ENCODE results near the gene MTREX. TPM values are rescaled to one million over a fixed set of nuclear protein-coding genes. Genes with fewer than 3 reads are reported as not detected.

MTREX gene
- total RNA-seq, 1 experiment from 2014 or later: 102 TPM

GRCh38 chr5:55413644-55414043 is 105.9 kb downstream of the MTREX start:
- in situ Hi-C loops (cut with HindIII; ENCODE audit: low sequenced_read_pairs): no loop called here
- no peak for DNase-seq (ENCODE audit: low spot score)

GRCh38 chr5:55415071-55415470 is 107.3 kb downstream of the MTREX start:
- no peak for DNase-seq (ENCODE audit: low spot score)
- in situ Hi-C loops (cut with HindIII; ENCODE audit: low sequenced_read_pairs): no loop called here

GRCh38 chr5:55416306-55416705 is 108.5 kb downstream of the MTREX start:
- no peak for DNase-seq (ENCODE audit: low spot score)
- in situ Hi-C loops (cut with HindIII; ENCODE audit: low sequenced_read_pairs): no loop called here

- in situ Hi-C loops (cut with HindIII; ENCODE audit: low sequenced_read_pairs): no loop called here
Observed at GRCh38 chr5:55418994-55419968, 111.5 kb downstream of the MTREX start.

GRCh38 chr5:55421074-55421529 is 113.3 kb downstream of the MTREX start:
- in situ Hi-C loops (cut with HindIII; ENCODE audit: low sequenced_read_pairs): no loop called here
- DNase-seq (ENCODE audit: low spot score): no peak

More at GRCh38 chr5:55418994-55419968, 111.5 kb downstream of the MTREX start:
- DNase-seq (ENCODE audit: low spot score): no peak

GRCh38 chr5:55426455-55426854 is 118.7 kb downstream of the MTREX start:
- DNase-seq (ENCODE audit: low spot score): no peak
- in situ Hi-C loops (cut with HindIII; ENCODE audit: low sequenced_read_pairs): no loop called here

- in situ Hi-C loops (cut with HindIII; ENCODE audit: low sequenced_read_pairs): no loop called here
- DNase-seq (ENCODE audit: low spot score): no peak
Observed at GRCh38 chr5:55427157-55427556, 119.4 kb downstream of the MTREX start.

- in situ Hi-C loops (cut with HindIII; ENCODE audit: low sequenced_read_pairs): no loop called here
- no peak for DNase-seq (ENCODE audit: low spot score)
Observed at GRCh38 chr5:55429221-55429612, 121.4 kb downstream of the MTREX start.

GRCh38 chr5:55429613-55430253 is 121.9 kb downstream of the MTREX start:
- in situ Hi-C loops (cut with HindIII; ENCODE audit: low sequenced_read_pairs): no loop called here
- no peak for DNase-seq (ENCODE audit: low spot score)

- in situ Hi-C loops (cut with HindIII; ENCODE audit: low sequenced_read_pairs): no loop called here
- no peak for DNase-seq (ENCODE audit: low spot score)
Observed at GRCh38 chr5:55432549-55432948, 124.8 kb downstream of the MTREX start.

GRCh38 chr5:55437452-55437851 is 129.7 kb downstream of the MTREX start:
- no peak for DNase-seq (ENCODE audit: low spot score)
- in situ Hi-C loops (cut with HindIII; ENCODE audit: low sequenced_read_pairs): no loop called here

GRCh38 chr5:55437859-55438206 is 130.0 kb downstream of the MTREX start:
- in situ Hi-C loops (cut with HindIII; ENCODE audit: low sequenced_read_pairs): no loop called here

GRCh38 chr5:55438998-55439397 is 131.2 kb downstream of the MTREX start:
- in situ Hi-C loops (cut with HindIII; ENCODE audit: low sequenced_read_pairs): no loop called here
- peak; percentile 38 for DNase-seq (ENCODE audit: low spot score)

More at GRCh38 chr5:55437859-55438206, 130.0 kb downstream of the MTREX start:
- DNase-seq (ENCODE audit: low spot score): no peak

- in situ Hi-C loops (cut with HindIII; ENCODE audit: low sequenced_read_pairs): no loop called here
- DNase-seq (ENCODE audit: low spot score): no peak
Observed at GRCh38 chr5:55440188-55440646, 132.4 kb downstream of the MTREX start.

- DNase-seq (ENCODE audit: low spot score): no peak
- in situ Hi-C loops (cut with HindIII; ENCODE audit: low sequenced_read_pairs): no loop called here
Observed at GRCh38 chr5:55441107-55441771, 133.4 kb downstream of the MTREX start.

- no peak for DNase-seq (ENCODE audit: low spot score)
- in situ Hi-C loops (cut with HindIII; ENCODE audit: low sequenced_read_pairs): no loop called here
Observed at GRCh38 chr5:55441954-55442353, 134.2 kb downstream of the MTREX start.

- in situ Hi-C loops (cut with HindIII; ENCODE audit: low sequenced_read_pairs): no loop called here
- DNase-seq (ENCODE audit: low spot score): no peak
Observed at GRCh38 chr5:55445791-55446190, 138.0 kb downstream of the MTREX start.

- no peak for DNase-seq (ENCODE audit: low spot score)
- in situ Hi-C loops (cut with HindIII; ENCODE audit: low sequenced_read_pairs): no loop called here
Observed at GRCh38 chr5:55446640-55447351, 139.0 kb downstream of the MTREX start.

All from G401 (cell line).